Stimulated activated naive B cell treated with anti-CD40 and anti-IgM and Interleukin-4, amounts not matched to agents 10 μg/mL and 1 μg/mL and 100 μg/mL, for 72 hours (primary cell): ENCODE data around the gene CYB561.

Experiments
- ATAC-seq, 2 donors: fragments of 150-1000 bp; cut with Tn5 transposase; replicated peaks; 2 replicates each; pipeline ENCODE4 v1.10.0; 2021; ENCODE audit warnings: moderate library complexity in 1 of 2
- DNase-seq: peaks from one replicate; pipeline ENCODE4 v3.0.0; 2021
- H3K27ac Mint-ChIP-seq: one replicate; pipeline ENCODE4 v1.8.0; 2022; ENCODE audit warnings: mild to moderate bottlenecking, mixed read lengths
- H3K27me3 Mint-ChIP-seq, 2 donors: one replicate each; pipeline ENCODE4 v1.8.0; 2022; ENCODE audit warnings: mixed read lengths in 2 of 2
- H3K36me3 Mint-ChIP-seq, 2 donors: one replicate each; pipeline ENCODE4 v1.8.0; 2022; ENCODE audit warnings: mixed read lengths in 2 of 2, mild to moderate bottlenecking in 1 of 2
- H3K4me1 Mint-ChIP-seq, 2 donors: one replicate each; pipeline ENCODE4 v1.8.0; 2022; ENCODE audit warnings: mixed read lengths in 2 of 2, mild to moderate bottlenecking in 1 of 2
- H3K4me3 Mint-ChIP-seq, 2 donors: one replicate each; pipeline ENCODE4 v1.8.0; 2022; ENCODE audit warnings: mild to moderate bottlenecking in 2 of 2, mixed read lengths in 2 of 2, moderate library complexity in 1 of 2
- H3K9me3 Mint-ChIP-seq, 2 donors: one replicate each; pipeline ENCODE4 v1.8.0; 2022; ENCODE audit warnings: mixed read lengths in 2 of 2, mild to moderate bottlenecking in 1 of 2

CYB561 gene

GRCh38 chr17:63439687-63440086 lies 6.4 kb downstream of the CYB561 start:
- Mint-ChIP-seq H3K27me3 (peaks cover 0 to 15% of the 10 kb centered on the region in 2 donors), H3K4me3 (no peak overlapping the region), H3K9me3 (no peaks in the 10 kb centered on the region), H3K27ac (no peak overlapping the region), H3K4me1 (peaks cover 26 to 50% of the 10 kb centered on the region in 2 donors), H3K36me3 (peaks cover 7 to 16% of the 10 kb centered on the region in 2 donors)
- DNase-seq, result no peak
- ATAC-seq, result no peak

- DNase-seq, result no peak
These were observed 7.7 kb downstream of the CYB561 start for GRCh38 chr17:63438092-63439051.

GRCh38 chr17:63437287-63438091 lies 8.6 kb downstream of the CYB561 start:
- Mint-ChIP-seq H3K4me1 (peaks cover 29 to 55% of the 10 kb centered on the region in 2 donors), H3K27ac (no peak overlapping the region), H3K4me3 (no peak overlapping the region), H3K9me3 (no peaks in the 10 kb centered on the region), H3K36me3 (peaks cover 15 to 35% of the 10 kb centered on the region in 2 donors), H3K27me3 (peaks cover 12 to 31% of the 10 kb centered on the region in 2 donors)
- ATAC-seq, result no peak
- DNase-seq, result no peak

More at GRCh38 chr17:63438092-63439051, 7.7 kb downstream of the CYB561 start:
- H3K27me3 Mint-ChIP-seq, result peaks cover 9 to 26% of the 10 kb centered on the region in 2 donors
- no peaks in the 10 kb centered on the region for H3K9me3 Mint-ChIP-seq
- H3K4me3 Mint-ChIP-seq, result peak overlapping the region in 1 of 2 donors; percentile 4
- peaks cover 11 to 27% of the 10 kb centered on the region in 2 donors for H3K36me3 Mint-ChIP-seq
- H3K4me1 Mint-ChIP-seq, result peaks cover 29 to 60% of the 10 kb centered on the region in 2 donors
- ATAC-seq, result no peak
- no peak overlapping the region for H3K27ac Mint-ChIP-seq

- H3K9me3 Mint-ChIP-seq, result no peaks in the 10 kb centered on the region
- H3K27ac Mint-ChIP-seq, result no peak overlapping the region
- ATAC-seq (no peak), DNase-seq (no peak)
- H3K27me3 Mint-ChIP-seq, result peaks cover 14 to 31% of the 10 kb centered on the region in 2 donors
- peaks cover 15 to 39% of the 10 kb centered on the region in 2 donors for H3K36me3 Mint-ChIP-seq
- no peak overlapping the region for H3K4me3 Mint-ChIP-seq
- H3K4me1 Mint-ChIP-seq, result peaks cover 27 to 53% of the 10 kb centered on the region in 2 donors
These were observed 9.5 kb downstream of the CYB561 start for GRCh38 chr17:63436523-63437110.

DNA sequence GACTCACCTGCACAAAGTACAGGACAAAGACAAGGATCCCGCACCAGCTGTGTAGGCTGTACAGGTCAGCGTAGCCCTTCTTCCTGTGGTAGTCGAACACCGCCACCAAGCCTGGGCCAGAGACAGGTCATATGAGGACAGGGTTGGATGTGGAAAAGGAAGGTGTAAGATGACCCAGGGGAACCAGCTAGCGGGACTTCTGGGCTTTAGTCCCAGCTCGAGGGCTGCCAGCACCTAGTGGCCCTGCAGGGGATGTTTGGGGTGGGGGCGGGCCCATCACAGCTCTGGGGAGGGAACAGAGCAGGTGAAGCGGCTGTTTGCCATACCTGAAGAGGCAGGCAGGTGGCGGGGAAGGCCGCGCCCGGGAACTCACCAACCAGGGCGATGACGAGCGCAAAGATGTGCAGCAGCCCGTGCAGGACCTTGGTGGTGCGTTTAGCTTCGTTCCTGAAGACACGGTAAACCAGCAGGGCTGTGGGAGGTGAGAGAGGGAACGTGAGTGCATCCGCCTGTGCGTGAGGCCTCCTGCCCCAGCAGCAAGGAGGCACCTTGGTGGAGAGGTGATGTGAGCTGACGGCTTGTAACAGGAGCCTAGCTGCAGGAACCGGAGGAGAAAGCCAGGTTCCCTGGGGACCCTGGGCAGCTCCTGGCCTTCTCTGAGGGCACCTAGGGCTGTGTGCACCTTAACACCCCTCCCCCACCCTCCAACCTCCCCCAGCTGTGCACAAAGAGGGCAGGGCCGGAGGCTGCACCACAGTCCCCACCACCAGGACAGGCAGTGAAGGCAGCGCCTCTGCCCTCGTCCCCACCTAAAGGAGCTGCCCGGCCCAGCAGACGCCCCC lies 10.2 kb downstream of the CYB561 start:
- Mint-ChIP-seq H3K4me1 (peaks cover 25 to 52% of the 10 kb centered on the region in 2 donors), H3K27ac (peak overlapping the region; percentile 42)
- peak in 1 of 2 donors; percentile 29 for ATAC-seq

GRCh38 chr17:63434951-63435571 lies 11.0 kb downstream of the CYB561 start:
- Mint-ChIP-seq H3K27me3 (peaks cover 14 to 31% of the 10 kb centered on the region in 2 donors), H3K9me3 (no peaks in the 10 kb centered on the region), H3K36me3 (peaks cover 15 to 39% of the 10 kb centered on the region in 2 donors), H3K4me3 (no peak overlapping the region), H3K27ac (peak overlapping the region; percentile 42), H3K4me1 (peaks cover 18 to 44% of the 10 kb centered on the region in 2 donors)
- DNase-seq (no peak), ATAC-seq (peak; percentile 47 to 49)

More for the DNA sequence above, 10.2 kb downstream of the CYB561 start:
- DNase-seq, result no peak
- H3K9me3 Mint-ChIP-seq, result no peaks in the 10 kb centered on the region
- H3K36me3 Mint-ChIP-seq, result peaks cover 15 to 39% of the 10 kb centered on the region in 2 donors
- no peak overlapping the region for H3K4me3 Mint-ChIP-seq
- peaks cover 14 to 31% of the 10 kb centered on the region in 2 donors for H3K27me3 Mint-ChIP-seq

- Mint-ChIP-seq H3K27ac (no peak overlapping the region), H3K4me3 (no peak overlapping the region), H3K36me3 (peaks cover 15 to 39% of the 10 kb centered on the region in 2 donors), H3K4me1 (peaks cover 11 to 33% of the 10 kb centered on the region in 2 donors), H3K27me3 (peaks cover 14 to 31% of the 10 kb centered on the region in 2 donors), H3K9me3 (no peaks in the 10 kb centered on the region)
- peak; percentile 54 to 55 for ATAC-seq
- DNase-seq, result no peak
These were observed 12.1 kb downstream of the CYB561 start for GRCh38 chr17:63433746-63434591.

GRCh38 chr17:63431939-63432804 lies 13.9 kb downstream of the CYB561 start:
- peaks cover 14 to 24% of the 10 kb centered on the region in 2 donors for H3K27me3 Mint-ChIP-seq

GRCh38 chr17:63431618-63431938 lies 14.5 kb downstream of the CYB561 start:
- DNase-seq, result no peak
- no peak for ATAC-seq
- H3K27ac Mint-ChIP-seq, result no peak overlapping the region
- no peaks in the 10 kb centered on the region for H3K9me3 Mint-ChIP-seq
- peaks cover 15 to 37% of the 10 kb centered on the region in 2 donors for H3K36me3 Mint-ChIP-seq
- H3K4me1 Mint-ChIP-seq, result peaks cover 19 to 36% of the 10 kb centered on the region in 2 donors
- H3K27me3 Mint-ChIP-seq, result peaks cover 14 to 18% of the 10 kb centered on the region in 2 donors
- no peak overlapping the region for H3K4me3 Mint-ChIP-seq

More at GRCh38 chr17:63431939-63432804, 13.9 kb downstream of the CYB561 start:
- Mint-ChIP-seq H3K9me3 (no peaks in the 10 kb centered on the region), H3K36me3 (peaks cover 15 to 39% of the 10 kb centered on the region in 2 donors), H3K27ac (no peak overlapping the region), H3K4me1 (peaks cover 13 to 30% of the 10 kb centered on the region in 2 donors), H3K4me3 (no peak overlapping the region)
- no peak for DNase-seq
- ATAC-seq, result no peak

- H3K4me3 Mint-ChIP-seq, result no peak overlapping the region
- peaks cover 18 to 36% of the 10 kb centered on the region in 2 donors for H3K4me1 Mint-ChIP-seq
- H3K27ac Mint-ChIP-seq, result no peak overlapping the region
- DNase-seq, result no peak
- peaks cover 12 to 28% of the 10 kb centered on the region in 2 donors for H3K36me3 Mint-ChIP-seq
- no peak for ATAC-seq
- H3K9me3 Mint-ChIP-seq, result no peaks in the 10 kb centered on the region
- H3K27me3 Mint-ChIP-seq, result peaks cover 14 to 16% of the 10 kb centered on the region in 2 donors
These were observed 15.9 kb downstream of the CYB561 start for GRCh38 chr17:63430223-63430622.

DNA sequence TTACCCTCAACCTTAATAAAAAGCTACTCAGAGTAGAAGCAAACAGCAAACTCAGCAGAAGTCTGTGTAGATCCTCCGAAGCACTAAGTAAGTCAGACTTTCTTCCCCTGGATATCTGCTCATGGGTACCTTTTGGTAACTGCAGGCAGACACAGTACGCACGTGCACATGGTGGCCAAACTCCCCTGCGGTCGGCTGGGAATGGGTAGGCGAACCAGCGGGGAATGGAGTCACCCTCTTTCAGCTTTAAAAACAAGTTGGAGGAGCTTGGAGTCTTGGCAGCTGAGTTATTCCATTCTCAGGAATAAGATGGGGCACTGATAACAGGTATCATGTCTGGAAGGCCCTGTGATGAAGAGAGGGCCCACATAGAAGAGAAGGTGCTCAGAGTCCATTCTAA lies 16.3 kb downstream of the CYB561 start:
- Mint-ChIP-seq H3K36me3 (peaks cover 9 to 24% of the 10 kb centered on the region in 2 donors), H3K27ac (no peak overlapping the region), H3K27me3 (peaks cover 14 to 16% of the 10 kb centered on the region in 2 donors), H3K4me3 (no peak overlapping the region), H3K9me3 (no peaks in the 10 kb centered on the region), H3K4me1 (peaks cover 15 to 31% of the 10 kb centered on the region in 2 donors)
- DNase-seq, result no peak
- no peak for ATAC-seq
